ENCODE results near the gene PDGFB.

Gene PDGFB

GRCh38 chr22:39207141-39208012 lies 37.4 kb downstream of the PDGFB start:
- Histone ChIP-seq H3K27me3 (ENCODE audit: insufficient read depth, low read depth) (peaks cover 46% of the 10 kb centered on the region), H4K20me1 (ENCODE audit: insufficient read depth) (no peaks in the 10 kb centered on the region), H3K4me1 (ENCODE audit: low read depth, poor library complexity, severe bottlenecking) (peaks cover 5% of the 10 kb centered on the region), H3K79me2 (ENCODE audit: insufficient read depth, low read depth) (no peaks in the 10 kb centered on the region), H3K27ac (no peak overlapping the region), H3K36me3 (ENCODE audit: insufficient read depth) (no peaks in the 10 kb centered on the region), H3K9ac (no peak overlapping the region), H2AFZ (ENCODE audit: low read depth) (no peak overlapping the region), H3K4me3 (IDR thresholded peaks at IDR 0.05; ENCODE audit: insufficient read depth, low read depth, low read length) (no peak overlapping the region), H3K4me2 (no peak overlapping the region)
- TF ChIP-seq CTCF (conservative IDR thresholded peaks at IDR 0.05; ENCODE audit: low read depth, low read length): no peak

GRCh38 chr22:39206491-39206890 lies 38.3 kb downstream of the PDGFB start:
- TF ChIP-seq CTCF (conservative IDR thresholded peaks at IDR 0.05; ENCODE audit: low read depth, low read length): no peak
- Histone ChIP-seq H3K4me1 (ENCODE audit: low read depth, poor library complexity, severe bottlenecking) (peaks cover 5% of the 10 kb centered on the region), H4K20me1 (ENCODE audit: insufficient read depth) (no peaks in the 10 kb centered on the region), H3K27ac (no peak overlapping the region), H3K27me3 (ENCODE audit: insufficient read depth, low read depth) (peaks cover 51% of the 10 kb centered on the region), H3K4me2 (no peak overlapping the region), H3K36me3 (ENCODE audit: insufficient read depth) (no peaks in the 10 kb centered on the region), H2AFZ (ENCODE audit: low read depth) (no peak overlapping the region), H3K4me3 (IDR thresholded peaks at IDR 0.05; ENCODE audit: insufficient read depth, low read depth, low read length) (no peak overlapping the region), H3K79me2 (ENCODE audit: insufficient read depth, low read depth) (no peaks in the 10 kb centered on the region), H3K9ac (no peak overlapping the region)

GRCh38 chr22:39205344-39206021 lies 39.3 kb downstream of the PDGFB start:
- no peak overlapping the region for H3K4me2 ChIP-seq

GRCh38 chr22:39204216-39204615 lies 40.6 kb downstream of the PDGFB start:
- Histone ChIP-seq H2AFZ (ENCODE audit: low read depth) (no peak overlapping the region), H3K27me3 (ENCODE audit: insufficient read depth, low read depth) (peaks cover 58% of the 10 kb centered on the region), H4K20me1 (ENCODE audit: insufficient read depth) (no peaks in the 10 kb centered on the region), H3K79me2 (ENCODE audit: insufficient read depth, low read depth) (no peaks in the 10 kb centered on the region), H3K27ac (no peak overlapping the region), H3K9ac (no peak overlapping the region), H3K4me2 (no peak overlapping the region), H3K4me3 (IDR thresholded peaks at IDR 0.05; ENCODE audit: insufficient read depth, low read depth, low read length) (no peak overlapping the region), H3K36me3 (ENCODE audit: insufficient read depth) (no peaks in the 10 kb centered on the region), H3K4me1 (ENCODE audit: low read depth, poor library complexity, severe bottlenecking) (peaks cover 5% of the 10 kb centered on the region)
- TF ChIP-seq CTCF (conservative IDR thresholded peaks at IDR 0.05; ENCODE audit: low read depth, low read length): no peak

More at GRCh38 chr22:39205344-39206021, 39.3 kb downstream of the PDGFB start:
- no peak overlapping the region for H3K4me3 ChIP-seq (IDR thresholded peaks at IDR 0.05; ENCODE audit: insufficient read depth, low read depth, low read length)
- H3K79me2 ChIP-seq (ENCODE audit: insufficient read depth, low read depth): no peaks in the 10 kb centered on the region
- H4K20me1 ChIP-seq (ENCODE audit: insufficient read depth): no peaks in the 10 kb centered on the region
- TF ChIP-seq CTCF (conservative IDR thresholded peaks at IDR 0.05; ENCODE audit: low read depth, low read length): no peak
- no peak overlapping the region for H2AFZ ChIP-seq (ENCODE audit: low read depth)
- H3K4me1 ChIP-seq (ENCODE audit: low read depth, poor library complexity, severe bottlenecking): peaks cover 5% of the 10 kb centered on the region
- no peak overlapping the region for H3K27ac ChIP-seq
- no peaks in the 10 kb centered on the region for H3K36me3 ChIP-seq (ENCODE audit: insufficient read depth)
- H3K9ac ChIP-seq: no peak overlapping the region
- peaks cover 56% of the 10 kb centered on the region for H3K27me3 ChIP-seq (ENCODE audit: insufficient read depth, low read depth)
